Trophoblast cell (in vitro differentiated cells and primary cell): Measurements from ENCODE around the gene ACTN4.

Experiments
- DNase-seq, 2 donors: peaks; one replicate each; pipeline ENCODE4 v3.0.0-alpha.2; 2016
- H2AFZ ChIP-seq: 2 replicates; pipeline ENCODE4 v1.6.1; 2013; ENCODE audit warnings: low read length, moderate library complexity, mild to moderate bottlenecking; ENCODE audit not compliant: insufficient read depth, poor library complexity
- H2AK5ac ChIP-seq: 2 replicates; pipeline ENCODE4 v1.6.1; 2013; ENCODE audit warnings: mild to moderate bottlenecking, low read length
- H2BK120ac ChIP-seq: 2 replicates; pipeline ENCODE4 v1.6.1; 2013; ENCODE audit warnings: low read length, mild to moderate bottlenecking, moderate library complexity; ENCODE audit not compliant: insufficient read depth, poor library complexity
- H2BK12ac ChIP-seq: 2 replicates; pipeline ENCODE4 v1.6.1; 2013; ENCODE audit warnings: mild to moderate bottlenecking, low read length, moderate library complexity
- H2BK5ac ChIP-seq: 2 replicates; pipeline ENCODE4 v1.6.1; 2013; ENCODE audit warnings: low read length, low read depth, moderate library complexity, mild to moderate bottlenecking; ENCODE audit not compliant: poor library complexity
- H3K14ac ChIP-seq: 2 replicates; pipeline ENCODE4 v1.6.1; 2013; ENCODE audit warnings: mild to moderate bottlenecking, low read length
- H3K18ac ChIP-seq: 2 replicates; pipeline ENCODE4 v1.6.1; 2013; ENCODE audit warnings: mild to moderate bottlenecking, low read length
- H3K23ac ChIP-seq: 2 replicates; pipeline ENCODE4 v1.6.1; 2013; ENCODE audit warnings: low read length
- H3K27ac ChIP-seq: 2 replicates; pipeline ENCODE4 v1.5.1; 2013; ENCODE audit warnings: low read depth, mild to moderate bottlenecking, inconsistent platforms, low read length, moderate library complexity
- H3K27me3 ChIP-seq: 2 replicates; pipeline ENCODE4 v1.6.1; 2013; ENCODE audit warnings: inconsistent platforms, mild to moderate bottlenecking, low read length, moderate library complexity; ENCODE audit not compliant: insufficient read depth
- H3K36me3 ChIP-seq, 2 experiments: 1 replicate in 1 of 2; 2 replicates in 1 of 2; pipeline ENCODE4 v1.6.1; 2013; ENCODE audit warnings: low read length in 2 of 2, mild to moderate bottlenecking in 2 of 2, moderate library complexity in 1 of 2; ENCODE audit not compliant: insufficient read depth in 2 of 2, control insufficient read depth in 1 of 2
- H3K4ac ChIP-seq: 2 replicates; pipeline ENCODE4 v1.6.1; 2013; ENCODE audit warnings: low read depth, mild to moderate bottlenecking, low read length, moderate library complexity
- H3K4me1 ChIP-seq, 2 experiments: 1 replicate in 1 of 2; 2 replicates in 1 of 2; pipeline ENCODE4 v1.6.1; 2013; ENCODE audit warnings: low read length in 2 of 2, mild to moderate bottlenecking in 2 of 2, moderate library complexity in 1 of 2; ENCODE audit not compliant: insufficient read depth in 2 of 2, control insufficient read depth in 1 of 2
- H3K4me2 ChIP-seq: 2 replicates; pipeline ENCODE4 v1.6.1; 2013; ENCODE audit warnings: inconsistent platforms, mild to moderate bottlenecking, low read length, moderate library complexity
- H3K4me3 ChIP-seq: 2 replicates; pipeline ENCODE4 v1.5.1; 2013; ENCODE audit warnings: mild to moderate bottlenecking, low read depth, low read length, inconsistent platforms
- H3K79me1 ChIP-seq: one replicate; pipeline ENCODE4 v1.6.1; 2013; ENCODE audit warnings: low read length
- H3K79me2 ChIP-seq: 2 replicates; pipeline ENCODE4 v1.6.1; 2013; ENCODE audit warnings: low read length, mild to moderate bottlenecking; ENCODE audit not compliant: control insufficient read depth, insufficient read depth, poor library complexity
- H3K9ac ChIP-seq: 2 replicates; pipeline ENCODE4 v1.6.1; 2013; ENCODE audit warnings: mild to moderate bottlenecking, low read length
- H3K9me3 ChIP-seq: 2 replicates; pipeline ENCODE4 v1.6.1; 2013; ENCODE audit warnings: low read depth, mild to moderate bottlenecking, control low read depth, inconsistent platforms, low read length; ENCODE audit not compliant: insufficient read depth
- H4K12ac ChIP-seq: 2 replicates; pipeline ENCODE4 v1.6.1; 2013; ENCODE audit warnings: low read depth, mild to moderate bottlenecking, low read length, moderate library complexity
- H4K8ac ChIP-seq: 2 replicates; pipeline ENCODE4 v1.6.1; 2013; ENCODE audit warnings: low read depth, mild to moderate bottlenecking, low read length, moderate library complexity
- H4K91ac ChIP-seq: one replicate; pipeline ENCODE4 v1.6.1; 2013; ENCODE audit warnings: low read depth, mild to moderate bottlenecking, low read length, moderate library complexity
- WGBS: extraction: QIAGEN DNeasy Blood & Tissue Kit; methylation state at CpG from one replicate; pipeline ENCODE4 v1.1.7; 2013; ENCODE audit warnings: missing lambda C conversion rate; ENCODE audit not compliant: insufficient read length, insufficient coverage; ENCODE audit errors: extremely low coverage; 5-methylcytosine and 5-hydroxymethylcytosine counted together

Gene ACTN4

GRCh38 chr19:38617764-38618589 lies 29.5 kb upstream of the ACTN4 start, which contains the start of gene MAP4K1:
MAP4K1 (minus strand) TSS chr19:38617953; CDS start chr19:38617895, 58 bp downstream.
- H2AK5ac ChIP-seq = peak within 1 kb of the TSS; percentile 41
- peaks cover 8% of the 10 kb centered on the region for H3K79me1 ChIP-seq
- H3K14ac ChIP-seq = peak within 1 kb of the TSS; percentile 81
- H3K4ac ChIP-seq = peak within 1 kb of the TSS; percentile 56
- no CpG with 5 or more reads among the region's 28 CpGs for WGBS
- peaks cover 11% of the 10 kb centered on the region in 2 experiments for H3K4me1 ChIP-seq
- H3K4me2 ChIP-seq = peak within 1 kb of the TSS; percentile 86
- DNase-seq = no peak
- H4K91ac ChIP-seq = peak within 1 kb of the TSS; percentile 84
- peak within 1 kb of the TSS; percentile 70 for H3K4me3 ChIP-seq
- H4K12ac ChIP-seq = peak within 1 kb of the TSS; percentile 78
- H3K9ac ChIP-seq = peak within 1 kb of the TSS; percentile 88
- H2AFZ ChIP-seq = peak within 1 kb of the TSS; percentile 87
- peak within 1 kb of the TSS; percentile 25 for H3K27ac ChIP-seq
- H3K36me3 ChIP-seq = peaks cover 11 to 20% of the 10 kb centered on the region in 2 experiments
- peak within 1 kb of the TSS; percentile 95 for H4K8ac ChIP-seq
- H2BK5ac ChIP-seq = peak within 1 kb of the TSS; percentile 55
- no peaks in the 10 kb centered on the region for H3K27me3 ChIP-seq
- no peak within 1 kb of the TSS for H3K23ac ChIP-seq
- H3K9me3 ChIP-seq = no peaks in the 10 kb centered on the region
- H2BK12ac ChIP-seq = peak within 1 kb of the TSS; percentile 20
- H2BK120ac ChIP-seq = peak within 1 kb of the TSS; percentile 67
- H3K79me2 ChIP-seq = peaks cover 10% of the 10 kb centered on the region
- peak within 1 kb of the TSS; percentile 55 for H3K18ac ChIP-seq

- Histone ChIP-seq H3K4me2 (peak within 1 kb of the TSS; percentile 86), H3K27ac (peak within 1 kb of the TSS; percentile 25), H3K79me2 (peaks cover 10% of the 10 kb centered on the region), H4K8ac (peak within 1 kb of the TSS; percentile 95), H4K91ac (peak within 1 kb of the TSS; percentile 84), H3K79me1 (peaks cover 8% of the 10 kb centered on the region), H2AFZ (peak within 1 kb of the TSS; percentile 87), H3K4ac (peak within 1 kb of the TSS; percentile 66), H3K14ac (peak within 1 kb of the TSS; percentile 81), H2BK5ac (peak within 1 kb of the TSS; percentile 55), H3K27me3 (no peaks in the 10 kb centered on the region), H3K9ac (peak within 1 kb of the TSS; percentile 88), H2BK12ac (no peak within 1 kb of the TSS), H3K4me3 (peak within 1 kb of the TSS; percentile 88), H2AK5ac (peak within 1 kb of the TSS; percentile 57), H3K18ac (peak within 1 kb of the TSS; percentile 56), H3K36me3 (peaks cover 14 to 24% of the 10 kb centered on the region in 2 experiments), H3K23ac (no peak within 1 kb of the TSS), H4K12ac (peak within 1 kb of the TSS; percentile 78), H3K9me3 (no peaks in the 10 kb centered on the region), H3K4me1 (peaks cover 11% of the 10 kb centered on the region in 2 experiments), H2BK120ac (peak within 1 kb of the TSS; percentile 67)
- peak; percentile 100 for DNase-seq
- WGBS = no CpG with 5 or more reads among the region's 64 CpGs
These were observed 28.7 kb upstream of the ACTN4 start, which contains the start of gene EIF3K for GRCh38 chr19:38618590-38619360. EIF3K (plus strand) TSS chr19:38619188; CDS start chr19:38619269, 81 bp downstream.

- Histone ChIP-seq H4K8ac (peak overlapping the region; percentile 94), H3K18ac (peak overlapping the region; percentile 56), H3K9me3 (no peaks in the 10 kb centered on the region), H3K4me1 (peaks cover 11% of the 10 kb centered on the region in 2 experiments), H4K91ac (peak overlapping the region; percentile 67), H3K4ac (peak overlapping the region; percentile 66), H3K27me3 (no peaks in the 10 kb centered on the region), H3K23ac (no peak overlapping the region), H3K36me3 (peaks cover 20 to 32% of the 10 kb centered on the region in 2 experiments), H4K12ac (peak overlapping the region; percentile 50), H2AFZ (peak overlapping the region; percentile 80), H3K27ac (no peak overlapping the region), H2BK120ac (peak overlapping the region; percentile 21), H3K4me3 (peak overlapping the region; percentile 88), H2BK12ac (no peak overlapping the region), H3K79me2 (peaks cover 10% of the 10 kb centered on the region), H3K79me1 (peaks cover 8% of the 10 kb centered on the region), H2AK5ac (peak overlapping the region; percentile 57), H3K14ac (peak overlapping the region; percentile 52), H3K9ac (peak overlapping the region; percentile 80), H2BK5ac (peak overlapping the region; percentile 32), H3K4me2 (peak overlapping the region; percentile 79)
- WGBS = no CpG with 5 or more reads among the region's 21 CpGs
- no peak for DNase-seq
These were observed 27.9 kb upstream of the ACTN4 start for GRCh38 chr19:38619361-38620174.
